ENCODE data around the gene KLK6. TPM values are rescaled to one million over a fixed set of nuclear protein-coding genes. Genes with fewer than 3 reads are reported as not detected.

The KLK6 gene
- total RNA-seq, 2 donors from 2014 or later: 1.8 TPM; not detected in 1

GRCh38 chr19:50947123-50947522 is 22.3 kb downstream of the KLK6 start:
- Histone ChIP-seq H3K4me3 (no peak overlapping the region), H3K36me3 (no peaks in the 10 kb centered on the region), H3K27me3 (replicated peaks; ENCODE audit: insufficient read depth) (no peaks in the 10 kb centered on the region), H3K9me3 (no peaks in the 10 kb centered on the region), H3K27ac (no peak overlapping the region), H3K4me1 (replicated peaks) (no peaks in the 10 kb centered on the region)
- WGBS: 78% methylated on average over 4 of the region's 4 CpGs
- TF ChIP-seq POLR2A (IDR thresholded peaks at IDR 0.05) (no peak), CTCF (IDR thresholded peaks at IDR 0.05) (no peak), POLR2AphosphoS5 (IDR thresholded peaks at IDR 0.05) (no peak)
- DNase-seq (ENCODE audit: low spot score): no peak
- intact Hi-C loops (cut with DNase I): no loop called here

- intact Hi-C loops (cut with DNase I): no loop called here
- no peak overlapping the region for H3K4me3 ChIP-seq
- no peak for DNase-seq (ENCODE audit: low spot score)
- no peak for TF ChIP-seq POLR2AphosphoS5 (IDR thresholded peaks at IDR 0.05)
- no peak for TF ChIP-seq CTCF (IDR thresholded peaks at IDR 0.05)
- no peak for TF ChIP-seq POLR2A (IDR thresholded peaks at IDR 0.05)
- 71% methylated on average over 4 of the region's 4 CpGs for WGBS
- no peak overlapping the region for H3K27ac ChIP-seq
- no peaks in the 10 kb centered on the region for H3K9me3 ChIP-seq
- no peaks in the 10 kb centered on the region for H3K27me3 ChIP-seq (replicated peaks; ENCODE audit: insufficient read depth)
- no peaks in the 10 kb centered on the region for H3K4me1 ChIP-seq (replicated peaks)
- H3K36me3 ChIP-seq: no peaks in the 10 kb centered on the region
Observed at GRCh38 chr19:50944795-50945194, 24.6 kb downstream of the KLK6 start.

GRCh38 chr19:50943074-50943828 is 26.1 kb downstream of the KLK6 start:
- Histone ChIP-seq H3K4me3 (no peak overlapping the region), H3K9me3 (no peaks in the 10 kb centered on the region), H3K27ac (no peak overlapping the region), H3K4me1 (replicated peaks) (no peaks in the 10 kb centered on the region), H3K27me3 (replicated peaks; ENCODE audit: insufficient read depth) (no peaks in the 10 kb centered on the region), H3K36me3 (no peaks in the 10 kb centered on the region)
- no peak for DNase-seq (ENCODE audit: low spot score)
- intact Hi-C loops (cut with DNase I): no loop called here
- WGBS: 84% methylated on average over 10 of the region's 10 CpGs
- TF ChIP-seq POLR2AphosphoS5 (IDR thresholded peaks at IDR 0.05) (no peak), CTCF (IDR thresholded peaks at IDR 0.05) (no peak), POLR2A (IDR thresholded peaks at IDR 0.05) (no peak)

- no peaks in the 10 kb centered on the region for H3K4me1 ChIP-seq (replicated peaks)
- H3K9me3 ChIP-seq: no peaks in the 10 kb centered on the region
- WGBS: 84% methylated on average over 2 of the region's 2 CpGs
- TF ChIP-seq POLR2A (IDR thresholded peaks at IDR 0.05) (no peak), POLR2AphosphoS5 (IDR thresholded peaks at IDR 0.05) (no peak), CTCF (IDR thresholded peaks at IDR 0.05) (no peak)
- no peaks in the 10 kb centered on the region for H3K36me3 ChIP-seq
- H3K27me3 ChIP-seq (replicated peaks; ENCODE audit: insufficient read depth): no peaks in the 10 kb centered on the region
- intact Hi-C loops (cut with DNase I): no loop called here
- no peak for DNase-seq (ENCODE audit: low spot score)
- no peak overlapping the region for H3K4me3 ChIP-seq
- no peak overlapping the region for H3K27ac ChIP-seq
Observed at GRCh38 chr19:50939596-50939995, 29.8 kb downstream of the KLK6 start.

- 58% methylated on average over 8 of the region's 8 CpGs for WGBS
- no peak overlapping the region for H3K27ac ChIP-seq
- DNase-seq (ENCODE audit: low spot score): no peak
- intact Hi-C loops (cut with DNase I): no loop called here
- no peak overlapping the region for H3K4me3 ChIP-seq
- no peaks in the 10 kb centered on the region for H3K9me3 ChIP-seq
- no peaks in the 10 kb centered on the region for H3K4me1 ChIP-seq (replicated peaks)
- H3K27me3 ChIP-seq (replicated peaks; ENCODE audit: insufficient read depth): no peaks in the 10 kb centered on the region
- TF ChIP-seq POLR2AphosphoS5 (IDR thresholded peaks at IDR 0.05) (no peak), POLR2A (IDR thresholded peaks at IDR 0.05) (no peak), CTCF (IDR thresholded peaks at IDR 0.05) (no peak)
- no peaks in the 10 kb centered on the region for H3K36me3 ChIP-seq
Observed at GRCh38 chr19:50933640-50934039, 35.8 kb downstream of the KLK6 start.
